GM23248 (cell line): ENCODE data around the gene POLG2. TPM values are rescaled to one million over a fixed set of nuclear protein-coding genes. Genes with fewer than 3 reads are reported as not detected.
"Not testable (repeated sequence)": the region's sequence is repeated elsewhere in the genome, so short reads cannot be mapped to it uniquely, and the experiment has no call there.

Source experiments
- DNase-seq: peaks from one replicate; pipeline ENCODE4 v3.0.0-alpha.2; 2015
- H2AFZ ChIP-seq: fragments of 200-600 bp; sonication (generic); 2 replicates; pipeline ENCODE4 v1.6.1; 2016; ENCODE audit warnings: antibody characterized with exemption
- H3F3A ChIP-seq: fragments of 200-600 bp; sonication (generic); 2 replicates; pipeline ENCODE4 v1.6.1; 2016; ENCODE audit warnings: mild to moderate bottlenecking, antibody characterized with exemption, mixed run types; ENCODE audit not compliant: insufficient read depth
- H3K27ac ChIP-seq: fragments of 200-600 bp; sonication (generic); 2 replicates; pipeline ENCODE4 v1.5.1; 2016; ENCODE audit warnings: mild to moderate bottlenecking
- H3K27me3 ChIP-seq: fragments of 200-600 bp; sonication (generic); replicated peaks from 2 replicates; pipeline ENCODE4 v1.6.1; 2016; ENCODE audit warnings: mild to moderate bottlenecking; ENCODE audit not compliant: insufficient read depth
- H3K36me3 ChIP-seq: fragments of 200-600 bp; sonication (generic); 2 replicates; pipeline ENCODE4 v1.6.1; 2016; ENCODE audit warnings: low read depth, mild to moderate bottlenecking
- H3K4me1 ChIP-seq: fragments of 200-600 bp; sonication (generic); 2 replicates; pipeline ENCODE4 v1.6.1; 2016; ENCODE audit warnings: mild to moderate bottlenecking; ENCODE audit not compliant: insufficient read depth
- H3K4me2 ChIP-seq: fragments of 200-600 bp; sonication (generic); one replicate; pipeline ENCODE4 v1.6.1; 2016; ENCODE audit warnings: mild to moderate bottlenecking; ENCODE audit not compliant: unreplicated experiment
- H3K4me3 ChIP-seq: fragments of 200-600 bp; sonication (generic); 2 replicates; pipeline ENCODE4 v1.5.1; 2016; ENCODE audit warnings: mild to moderate bottlenecking
- H3K79me2 ChIP-seq: fragments of 200-600 bp; sonication (generic); 2 replicates; pipeline ENCODE4 v1.6.1; 2016; ENCODE audit warnings: mild to moderate bottlenecking; ENCODE audit not compliant: insufficient read depth
- H3K9ac ChIP-seq: fragments of 200-600 bp; sonication (generic); 2 replicates; pipeline ENCODE4 v1.6.1; 2016; ENCODE audit warnings: mild to moderate bottlenecking
- H3K9me2 ChIP-seq: fragments of 200-600 bp; sonication (generic); 2 replicates; pipeline ENCODE4 v1.6.1; 2016; ENCODE audit warnings: mixed run types, mild to moderate bottlenecking, moderate library complexity; ENCODE audit not compliant: insufficient read depth
- H3K9me3 ChIP-seq: fragments of 200-600 bp; sonication (generic); one replicate; pipeline ENCODE4 v1.6.1; 2017; ENCODE audit warnings: low read depth
- H4K20me1 ChIP-seq: fragments of 200-600 bp; sonication (generic); 2 replicates; pipeline ENCODE4 v1.6.0; 2016; ENCODE audit not compliant: insufficient read depth
- EZH2 ChIP-seq: fragments of 200-600 bp; sonication (generic); IDR thresholded peaks from 2 replicates; pipeline ENCODE4 v1.6.1; 2018; ENCODE audit warnings: antibody characterized with exemption, mild to moderate bottlenecking; ENCODE audit not compliant: insufficient read depth, poor library complexity, severe bottlenecking
- EZH2phosphoT487 ChIP-seq: fragments of 200-600 bp; sonication (generic); IDR thresholded peaks from 2 replicates; pipeline ENCODE4 v1.6.1; 2018; ENCODE audit warnings: antibody characterized with exemption, moderate library complexity, mild to moderate bottlenecking, low read depth; ENCODE audit not compliant: insufficient read depth
- WGBS, 2 experiments: methylation state at CpG; one replicate each; pipeline ENCODE4 v1.1.6; 2015 to 2017; ENCODE audit warnings: low lambda C conversion rate in 2 of 2, low coverage in 1 of 2; ENCODE audit errors: missing lambda C conversion rate in 2 of 2; 5-methylcytosine and 5-hydroxymethylcytosine counted together
- in situ Hi-C: fragments of 300-500 bp; cut with MboI; formaldehyde crosslinking; loops from 2 replicates; pipeline ENCODE4 v1.15.0; 2020
- polyA plus RNA-seq: library from polyadenylated mRNA; unstranded; fragments of >200 nt; fragmentation: Nextera tagmentation; extraction: Ambion mirVana; gene quantifications from 2 replicates; pipeline ENCODE4 v1.2.1, GENCODE V29; 2016
- total RNA-seq: library from RNA; depleted of rRNA; stranded (reverse); fragments of >200 nt; shearing (Covaris generic); gene quantifications from 2 replicates; pipeline ENCODE4 v1.2.3, GENCODE V29; 2014

Gene POLG2
- total and polyA plus RNA-seq, 2 experiments from 2014 or later, result 3.4 to 8.6 TPM

DNA sequence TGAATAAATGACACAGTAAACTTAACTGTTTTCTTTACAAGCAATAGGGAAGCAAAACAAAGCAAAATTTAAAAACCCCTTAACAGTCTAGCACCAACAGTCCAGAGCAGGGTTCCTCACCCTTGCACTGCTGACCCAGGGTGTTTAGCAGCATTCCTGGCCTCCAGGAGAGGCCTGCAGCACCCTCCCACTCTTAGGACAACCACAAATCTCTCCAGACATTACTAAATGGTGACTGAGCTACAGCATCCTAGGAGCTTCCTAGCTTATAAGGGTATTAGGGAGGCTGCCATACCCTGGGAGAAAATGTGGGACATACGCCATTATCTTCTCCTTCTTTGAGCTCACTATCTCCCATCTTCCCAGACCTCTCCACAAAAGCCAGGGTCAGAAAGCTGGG is 15.9 kb downstream of the POLG2 start:
- no peaks in the 10 kb centered on the region for H3K79me2 ChIP-seq
- 79 to 95% methylated on average over 1 of the region's 1 CpG for WGBS, 2 experiments
- in situ Hi-C loops, result loop anchor here (10.0 kb wide), 1 partner anchor 176 kb away; no protein-coding TSS in a partner anchor
- no peak overlapping the region for H3K4me3 ChIP-seq
- 0 out of 2 replicates have a peak, but pooled peaks cover 4% of the 10 kb centered on the region for H3F3A ChIP-seq
- TF ChIP-seq EZH2phosphoT487 (no peak), EZH2 (no peak)
- H4K20me1 ChIP-seq, result no peaks in the 10 kb centered on the region
- H3K9me2 ChIP-seq, result no peaks in the 10 kb centered on the region
- H3K4me1 ChIP-seq, result no peaks in the 10 kb centered on the region
- H3K9ac ChIP-seq, result no peak overlapping the region
- H3K4me2 ChIP-seq, result no peak overlapping the region
- no peak overlapping the region for H3K27ac ChIP-seq
- H3K36me3 ChIP-seq, result peaks cover 6% of the 10 kb centered on the region
- no peaks in the 10 kb centered on the region for H3K27me3 ChIP-seq
- H2AFZ ChIP-seq, result no peak overlapping the region
- no peaks in the 10 kb centered on the region for H3K9me3 ChIP-seq
- DNase-seq, result no peak

DNA sequence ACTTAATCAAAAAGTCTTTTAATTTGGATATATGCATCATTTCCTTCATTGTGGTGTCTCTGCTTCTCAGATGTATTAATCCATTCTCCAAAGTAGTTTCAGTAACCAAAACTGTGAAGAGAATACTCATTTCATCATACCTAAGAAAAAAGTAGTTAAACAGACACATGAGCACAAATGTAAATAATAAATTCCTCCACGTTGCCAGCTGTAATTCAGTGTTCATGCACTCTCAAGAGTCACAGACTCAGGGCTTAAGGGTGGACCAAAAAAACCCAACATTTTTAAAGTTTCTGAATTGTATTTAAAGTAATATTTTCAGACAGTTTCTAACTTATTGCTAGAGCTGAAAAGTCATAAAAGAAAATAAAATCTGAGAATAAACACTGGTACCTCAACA is 19.0 kb downstream of the POLG2 start:
- WGBS, 2 experiments, result 47 to 52% methylated on average over 1 of the region's 1 CpG
- Histone ChIP-seq H3K4me2 (no peak overlapping the region), H3K9ac (no peak overlapping the region), H3K36me3 (peaks cover 6% of the 10 kb centered on the region), H3K4me3 (no peak overlapping the region), H3K9me2 (no peaks in the 10 kb centered on the region), H3K79me2 (no peaks in the 10 kb centered on the region), H4K20me1 (no peaks in the 10 kb centered on the region), H3K27me3 (no peaks in the 10 kb centered on the region), H3K27ac (no peak overlapping the region), H2AFZ (no peak overlapping the region), H3K9me3 (no peaks in the 10 kb centered on the region), H3K4me1 (no peaks in the 10 kb centered on the region), H3F3A (0 out of 2 replicates have a peak, but pooled peaks cover 4% of the 10 kb centered on the region)
- in situ Hi-C loops, result no loop called here
- TF ChIP-seq EZH2 (no peak), EZH2phosphoT487 (no peak)
- no peak for DNase-seq

DNA sequence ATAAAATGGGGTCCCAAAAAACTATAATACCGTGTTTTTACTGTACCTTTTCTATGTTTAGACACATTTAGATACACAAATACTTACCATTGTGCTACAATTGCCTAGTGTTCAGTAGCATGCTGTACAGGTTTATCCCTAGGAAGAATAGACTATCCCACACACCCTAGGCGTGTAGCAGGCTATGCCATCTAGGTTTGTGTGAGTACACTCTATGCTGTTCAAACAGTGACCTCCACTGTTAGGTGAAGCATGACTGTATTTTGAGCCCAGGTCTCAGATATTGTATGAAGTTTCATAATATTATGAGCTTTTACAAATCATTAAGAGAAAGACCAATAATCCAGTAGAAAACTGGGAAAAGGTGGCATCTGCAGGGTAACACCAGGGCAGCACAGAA is 24.3 kb downstream of the POLG2 start:
- H3F3A ChIP-seq, result no peaks in the 10 kb centered on the region
- in situ Hi-C loops, result no loop called here
- H3K4me2 ChIP-seq, result no peak overlapping the region
- H3K4me1 ChIP-seq, result no peaks in the 10 kb centered on the region
- H3K9me3 ChIP-seq, result no peaks in the 10 kb centered on the region
- no peaks in the 10 kb centered on the region for H3K27me3 ChIP-seq
- no peaks in the 10 kb centered on the region for H4K20me1 ChIP-seq
- DNase-seq, result no peak
- no peak overlapping the region for H3K9ac ChIP-seq
- no peak overlapping the region for H3K4me3 ChIP-seq
- H3K27ac ChIP-seq, result no peak overlapping the region
- H3K36me3 ChIP-seq, result no peaks in the 10 kb centered on the region
- H3K79me2 ChIP-seq, result no peaks in the 10 kb centered on the region
- 98 to 100% methylated on average over 2 of the region's 2 CpGs for WGBS, 2 experiments
- no peak overlapping the region for H2AFZ ChIP-seq
- H3K9me2 ChIP-seq, result no peaks in the 10 kb centered on the region
- no peak for TF ChIP-seq EZH2
- TF ChIP-seq EZH2phosphoT487, result no peak

GRCh38 chr17:64471440-64471839 is 25.4 kb downstream of the POLG2 start:
- no peaks in the 10 kb centered on the region for H3K9me3 ChIP-seq
- DNase-seq, result no peak
- no peak overlapping the region for H3K4me2 ChIP-seq
- no peak overlapping the region for H3K4me3 ChIP-seq
- no peaks in the 10 kb centered on the region for H3K79me2 ChIP-seq
- no peaks in the 10 kb centered on the region for H4K20me1 ChIP-seq
- H3K4me1 ChIP-seq, result no peaks in the 10 kb centered on the region
- H2AFZ ChIP-seq, result no peak overlapping the region
- H3K27me3 ChIP-seq, result no peaks in the 10 kb centered on the region
- WGBS, 2 experiments, result 95% methylated on average over 3 of the region's 3 CpGs
- no peaks in the 10 kb centered on the region for H3K9me2 ChIP-seq
- H3F3A ChIP-seq, result no peaks in the 10 kb centered on the region
- in situ Hi-C loops, result no loop called here
- H3K9ac ChIP-seq, result no peak overlapping the region
- no peak overlapping the region for H3K27ac ChIP-seq
- TF ChIP-seq EZH2phosphoT487 (no peak), EZH2 (no peak)
- no peaks in the 10 kb centered on the region for H3K36me3 ChIP-seq

GRCh38 chr17:64470625-64471024 is 26.2 kb downstream of the POLG2 start:
- no peaks in the 10 kb centered on the region for H3K36me3 ChIP-seq
- TF ChIP-seq EZH2 (no peak), EZH2phosphoT487 (no peak)
- no peaks in the 10 kb centered on the region for H3K9me2 ChIP-seq
- H3K27ac ChIP-seq, result no peak overlapping the region
- DNase-seq, result no peak
- WGBS, 2 experiments, result 65 to 68% methylated on average over 4 of the region's 4 CpGs
- no peaks in the 10 kb centered on the region for H3K4me1 ChIP-seq
- in situ Hi-C loops, result no loop called here
- no peak overlapping the region for H3K4me2 ChIP-seq
- no peak overlapping the region for H3K4me3 ChIP-seq
- H2AFZ ChIP-seq, result no peak overlapping the region
- H3F3A ChIP-seq, result no peaks in the 10 kb centered on the region
- no peak overlapping the region for H3K9ac ChIP-seq
- H3K27me3 ChIP-seq, result no peaks in the 10 kb centered on the region
- no peaks in the 10 kb centered on the region for H4K20me1 ChIP-seq
- H3K79me2 ChIP-seq, result no peaks in the 10 kb centered on the region
- no peaks in the 10 kb centered on the region for H3K9me3 ChIP-seq

GRCh38 chr17:64466834-64467233 is 30.0 kb downstream of the POLG2 start:
- in situ Hi-C loops, H2AFZ ChIP-seq, H3K79me2 ChIP-seq, H3F3A ChIP-seq, H3K27me3 ChIP-seq, H3K9me3 ChIP-seq, H3K4me3 ChIP-seq, H3K4me2 ChIP-seq, H4K20me1 ChIP-seq, DNase-seq, H3K9me2 ChIP-seq, H3K4me1 ChIP-seq, H3K27ac ChIP-seq, H3K9ac ChIP-seq, H3K36me3 ChIP-seq: not testable (repeated sequence)
- WGBS, 2 experiments, result 78 to 93% methylated on average over 1 of the region's 1 CpG
